HCT116 (cell line): ENCODE data around the gene A4GNT. TPM values are rescaled to one million over a fixed set of nuclear protein-coding genes. Genes with fewer than 3 reads are reported as not detected.

Experiments used
- ATAC-seq: fragments of 200-7000 bp; cut with Tn5 transposase; 2 replicates; pipeline ENCODE4 v1.9.1; 2020; ENCODE audit warnings: mild to moderate bottlenecking, moderate library complexity
- BruUV-seq: library from RNA; stranded (reverse); fragments of 400-500 nt; replicated peaks from 2 replicates; lab custom pipeline; 2021; lab: Mats Ljungman, UMichigan
- CTCF ChIA-PET: fragments of 300-600 bp; sonication (Branson Sonifier 250); formaldehyde crosslinking; loops from one replicate; lab custom pipeline; 2021; ENCODE audit warnings: antibody characterized with exemption; lab: Charles Lee
- POLR2A ChIA-PET: fragments of 300-600, 350-600 bp; sonication (Branson Sonifier 250); formaldehyde crosslinking; loops from one replicate; lab custom pipeline; 2021; ENCODE audit warnings: antibody characterized with exemption; lab: Charles Lee
- RAD21 ChIA-PET, 2 experiments: fragments of 300-600 bp; sonication (Branson Sonifier 250); formaldehyde crosslinking; loops; one replicate each; lab custom pipeline; 2023; ENCODE audit warnings: low total read pairs in 2 of 2; ENCODE audit not compliant: uncharacterized antibody in 2 of 2, unreplicated experiment in 2 of 2, low non-redundant PET in 1 of 2; lab: Charles Lee
- DNase-seq: peaks from one replicate; pipeline ENCODE4 v3.0.0-alpha.2; 2010; ENCODE audit warnings: low read depth, low spot score
- H2AFZ ChIP-seq: fragments of 200-600 bp; shearing (Covaris generic), sonication (generic); 2 replicates; pipeline ENCODE4 v1.6.1; 2017; ENCODE audit warnings: low read depth, mixed run types, mixed read lengths, antibody characterized with exemption, low read length; ENCODE audit not compliant: poor library complexity, severe bottlenecking
- H3K27ac ChIP-seq: 2 replicates; pipeline ENCODE4 v1.5.1; 2012; ENCODE audit warnings: low read depth, low read length
- H3K27me3 ChIP-seq: fragments of 200-600 bp; sonication (generic); 2 replicates; pipeline ENCODE4 v1.6.1; 2016; ENCODE audit warnings: mixed run types, low read length, mixed read lengths; ENCODE audit not compliant: insufficient read depth
- H3K36me3 ChIP-seq, 2 experiments: fragments of 200-500 bp in 1 of 2; fragments of 200-600 bp in 1 of 2; sonication (Bioruptor generic) in 1 of 2; sonication (generic) in 1 of 2; 2 replicates each; pipeline versions ENCODE4 v1.5.1 to v1.6.1; 2014 to 2016; ENCODE audit warnings: low read length in 2 of 2, inconsistent platforms in 1 of 2, mixed read lengths in 1 of 2, mixed run types in 1 of 2; ENCODE audit not compliant: insufficient read depth in 2 of 2, control insufficient read depth in 1 of 2
- H3K4me1 ChIP-seq, 2 experiments: fragments of 200-600 bp in 1 of 2; sonication (generic) in 1 of 2; 2 replicates each; pipeline versions ENCODE4 v1.5.1 to v1.6.1; 2012 to 2017; ENCODE audit warnings: low read length in 2 of 2, inconsistent platforms in 1 of 2, mild to moderate bottlenecking in 1 of 2, mixed read lengths in 1 of 2, mixed run types in 1 of 2, moderate library complexity in 1 of 2; ENCODE audit not compliant: insufficient read depth in 2 of 2, control insufficient read depth in 1 of 2
- H3K4me2 ChIP-seq: fragments of 200-600 bp; sonication (generic); 2 replicates; pipeline ENCODE4 v1.6.1; 2017; ENCODE audit warnings: mixed run types, low read length, mixed read lengths
- H3K4me3 ChIP-seq, 2 experiments: fragments of 200-600 bp in 1 of 2; sonication (generic) in 1 of 2; replicated peaks in 1 of 2; 2 replicates each; pipeline ENCODE4 v1.5.1; 2011 to 2016; ENCODE audit warnings: low read length in 2 of 2, control low read depth in 1 of 2, low read depth in 1 of 2, mild to moderate bottlenecking in 1 of 2, mixed read lengths in 1 of 2, mixed run types in 1 of 2
- H3K79me2 ChIP-seq: fragments of 200-600 bp; sonication (generic); 2 replicates; pipeline ENCODE4 v1.6.1; 2017; ENCODE audit warnings: mild to moderate bottlenecking, mixed run types, low read length, moderate library complexity, mixed read lengths; ENCODE audit not compliant: insufficient read depth
- H3K9ac ChIP-seq: fragments of 200-600 bp; sonication (generic); 2 replicates; pipeline ENCODE4 v1.6.1; 2016; ENCODE audit warnings: low read length, mixed read lengths
- H3K9me2 ChIP-seq: fragments of 200-600 bp; sonication (generic), shearing (Covaris generic); 2 replicates; pipeline ENCODE4 v1.6.1; 2017; ENCODE audit warnings: mixed run types, mild to moderate bottlenecking, moderate library complexity; ENCODE audit not compliant: insufficient read depth
- H3K9me3 ChIP-seq, 2 experiments: fragments of 200-500 bp in 1 of 2; fragments of 200-600 bp in 1 of 2; sonication (Bioruptor generic) in 1 of 2; sonication (generic) in 1 of 2; 2 replicates each; pipeline ENCODE4 v1.6.1; 2014 to 2017; ENCODE audit warnings: low read length in 2 of 2, mixed read lengths in 2 of 2, inconsistent platforms in 1 of 2, low read depth in 1 of 2, mild to moderate bottlenecking in 1 of 2, mixed run types in 1 of 2, moderate library complexity in 1 of 2; ENCODE audit not compliant: control insufficient read depth in 1 of 2, insufficient read depth in 1 of 2
- H4K20me1 ChIP-seq: fragments of 200-600 bp; sonication (generic), shearing (Covaris generic); 2 replicates; pipeline ENCODE4 v1.6.1; 2017; ENCODE audit warnings: mixed run types, mild to moderate bottlenecking, moderate library complexity; ENCODE audit not compliant: insufficient read depth
- CBX3 ChIP-seq: IDR thresholded peaks from 2 replicates; pipeline ENCODE4 v1.6.1; 2012; ENCODE audit warnings: low read depth
- CEBPB ChIP-seq: IDR thresholded peaks from 2 replicates; pipeline ENCODE4 v1.6.1; 2012; ENCODE audit warnings: low read depth
- FOSL1 ChIP-seq: IDR thresholded peaks from 2 replicates; pipeline ENCODE4 v1.6.1; 2012; ENCODE audit warnings: low read depth
- JUND ChIP-seq: IDR thresholded peaks from 2 replicates; pipeline ENCODE4 v1.6.1; 2012
- MAX ChIP-seq: IDR thresholded peaks from 2 replicates; pipeline ENCODE4 v1.6.1; 2012
- POLR2A ChIP-seq: IDR thresholded peaks from 2 replicates; pipeline ENCODE4 v1.7.0; 2011; ENCODE audit warnings: borderline replicate concordance; ENCODE audit not compliant: insufficient read depth, insufficient read length; ENCODE audit errors: extremely low read depth
- RAD21 ChIP-seq: IDR thresholded peaks from 2 replicates; pipeline ENCODE4 v1.6.1; 2012; ENCODE audit warnings: low read depth, mild to moderate bottlenecking
- REST ChIP-seq: IDR thresholded peaks from 2 replicates; pipeline ENCODE4 v1.6.1; 2012; ENCODE audit warnings: low read depth
- ZBTB33 ChIP-seq: IDR thresholded peaks from 2 replicates; pipeline ENCODE4 v1.6.1; 2011; ENCODE audit warnings: mild to moderate bottlenecking, low read length, moderate library complexity; ENCODE audit not compliant: insufficient replicate concordance; ENCODE audit errors: extremely low read depth
- ZFX ChIP-seq: fragments of 450-650 bp; IDR thresholded peaks from 2 replicates; pipeline ENCODE4 v1.6.1; 2017
- intact Hi-C: fragments of 100-400 bp; cut with micrococcal nuclease; formaldehyde crosslinking; loops from 2 replicates; pipeline ENCODE4 v1.10.0; 2022
- total RNA-seq: library from RNA; stranded (reverse); gene quantifications from one replicate; pipeline ENCODE4 v1.2.1, GENCODE V29; 2021; ENCODE audit not compliant: unreplicated experiment

Gene A4GNT
- total RNA-seq, 1 experiment from 2014 or later = not detected

GRCh38 chr3:138172625-138173024, 40.4 kb upstream of the A4GNT start (continued):
- no peak for TF ChIP-seq CBX3
- TF ChIP-seq FOSL1 = no peak
- no peak for TF ChIP-seq CEBPB

- intact Hi-C loops = no loop called here
- Histone ChIP-seq H4K20me1 (no peaks in the 10 kb centered on the region), H3K27ac (no peak overlapping the region), H3K4me3 (no peak overlapping the region), H2AFZ (no peak overlapping the region), H3K79me2 (0 out of 2 replicates have a peak, but pooled peaks cover 3% of the 10 kb centered on the region), H3K9ac (no peak overlapping the region), H3K36me3 (peaks cover 36 to 42% of the 10 kb centered on the region in 2 experiments; a peak in 3 of 4 replicates), H3K9me3 (no peaks in the 10 kb centered on the region), H3K9me2 (no peaks in the 10 kb centered on the region), H3K4me2 (no peak overlapping the region)
- POLR2A ChIA-PET = no interaction called here
- CTCF ChIA-PET = no interaction called here
- ATAC-seq = no peak
- BruUV-seq = no TSS peak
- RAD21 ChIA-PET = no interaction called here
- TF ChIP-seq REST = no peak
- TF ChIP-seq POLR2A = no peak
- no peak for TF ChIP-seq ZFX
- no peak for TF ChIP-seq ZBTB33
- TF ChIP-seq MAX = no peak
- no peak for TF ChIP-seq JUND
- no peak for TF ChIP-seq RAD21
- TF ChIP-seq, all 23 proteins: peak for 0
- Histone ChIP-seq H3K27me3 (no peaks in the 10 kb centered on the region), H3K4me1 (no peaks in the 10 kb centered on the region)
- DNase-seq = no peak
These were observed 32.9 kb upstream of the A4GNT start for GRCh38 chr3:138165061-138165460.
